HL-60 (cell line): ENCODE data around the gene NFASC.

ENCODE experiments used
- DNase-seq, 2 experiments: peaks; one replicate each; pipeline ENCODE4 v3.0.0-alpha.2; 2010 to 2020; ENCODE audit warnings: low read depth in 1 of 2, low spot score in 1 of 2
- H3K27ac ChIP-seq: fragments of 250-450 bp; sonication (Bioruptor Pico); replicated peaks from 2 replicates; pipeline ENCODE4 v1.5.1; 2020; ENCODE audit warnings: mild to moderate bottlenecking, moderate library complexity
- H3K27me3 ChIP-seq: fragments of 250-450 bp; sonication (Bioruptor Pico); 2 replicates; pipeline ENCODE4 v1.5.1; 2021; ENCODE audit warnings: mild to moderate bottlenecking, moderate library complexity; ENCODE audit not compliant: insufficient read depth, poor library complexity, severe bottlenecking
- H3K4me3 ChIP-seq: replicated peaks from 2 replicates; pipeline ENCODE4 v1.5.1; 2011; ENCODE audit warnings: mild to moderate bottlenecking, control low read depth, low read length; ENCODE audit not compliant: insufficient read depth
- CTCF ChIP-seq: IDR thresholded peaks from one replicate; pipeline ENCODE4 v1.5.1; 2011; ENCODE audit warnings: low read length, control low read depth, inconsistent platforms; ENCODE audit not compliant: insufficient read depth
- GABPA ChIP-seq: IDR thresholded peaks from 2 replicates; pipeline ENCODE4 v1.6.1; 2012; ENCODE audit warnings: low read depth
- POLR2AphosphoS5 ChIP-seq: IDR thresholded peaks from 2 replicates; pipeline ENCODE4 v1.6.1; 2012; ENCODE audit warnings: low read depth
- SPI1 ChIP-seq: IDR thresholded peaks from 2 replicates; pipeline ENCODE4 v1.6.1; 2012; ENCODE audit warnings: low read depth, mild to moderate bottlenecking, borderline replicate concordance
- TF ChIP-seq, protein P1 (sequence below): IDR thresholded peaks from 2 replicates; pipeline ENCODE4 v1.6.1; 2012; ENCODE audit warnings: low read depth; ENCODE audit not compliant: insufficient replicate concordance

NFASC gene

DNA sequence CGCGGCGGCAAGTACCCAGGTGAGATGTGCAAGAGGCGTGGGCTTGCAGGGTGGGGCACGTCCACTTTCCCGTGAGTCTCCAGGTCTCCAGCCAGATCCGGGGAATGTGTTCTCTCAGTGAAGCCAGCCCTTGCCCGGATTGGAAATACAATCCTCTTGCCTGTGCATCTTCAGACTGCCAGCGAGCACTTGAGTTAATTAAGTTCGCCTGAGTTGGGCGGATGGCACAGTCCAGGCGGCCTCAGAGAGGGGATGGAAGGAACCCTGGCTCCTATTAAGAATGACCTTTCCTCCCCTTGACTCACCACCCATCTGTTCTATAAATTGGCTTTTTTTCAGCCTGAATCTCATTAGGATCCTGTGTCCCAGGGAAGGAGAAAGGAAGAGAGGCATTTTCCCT lies 139.0 kb downstream of the NFASC start:
- DNase-seq, result no peak
- H3K27me3 ChIP-seq, result no peaks in the 10 kb centered on the region
- TF ChIP-seq SPI1, result no peak
- TF ChIP-seq, protein P1, sequence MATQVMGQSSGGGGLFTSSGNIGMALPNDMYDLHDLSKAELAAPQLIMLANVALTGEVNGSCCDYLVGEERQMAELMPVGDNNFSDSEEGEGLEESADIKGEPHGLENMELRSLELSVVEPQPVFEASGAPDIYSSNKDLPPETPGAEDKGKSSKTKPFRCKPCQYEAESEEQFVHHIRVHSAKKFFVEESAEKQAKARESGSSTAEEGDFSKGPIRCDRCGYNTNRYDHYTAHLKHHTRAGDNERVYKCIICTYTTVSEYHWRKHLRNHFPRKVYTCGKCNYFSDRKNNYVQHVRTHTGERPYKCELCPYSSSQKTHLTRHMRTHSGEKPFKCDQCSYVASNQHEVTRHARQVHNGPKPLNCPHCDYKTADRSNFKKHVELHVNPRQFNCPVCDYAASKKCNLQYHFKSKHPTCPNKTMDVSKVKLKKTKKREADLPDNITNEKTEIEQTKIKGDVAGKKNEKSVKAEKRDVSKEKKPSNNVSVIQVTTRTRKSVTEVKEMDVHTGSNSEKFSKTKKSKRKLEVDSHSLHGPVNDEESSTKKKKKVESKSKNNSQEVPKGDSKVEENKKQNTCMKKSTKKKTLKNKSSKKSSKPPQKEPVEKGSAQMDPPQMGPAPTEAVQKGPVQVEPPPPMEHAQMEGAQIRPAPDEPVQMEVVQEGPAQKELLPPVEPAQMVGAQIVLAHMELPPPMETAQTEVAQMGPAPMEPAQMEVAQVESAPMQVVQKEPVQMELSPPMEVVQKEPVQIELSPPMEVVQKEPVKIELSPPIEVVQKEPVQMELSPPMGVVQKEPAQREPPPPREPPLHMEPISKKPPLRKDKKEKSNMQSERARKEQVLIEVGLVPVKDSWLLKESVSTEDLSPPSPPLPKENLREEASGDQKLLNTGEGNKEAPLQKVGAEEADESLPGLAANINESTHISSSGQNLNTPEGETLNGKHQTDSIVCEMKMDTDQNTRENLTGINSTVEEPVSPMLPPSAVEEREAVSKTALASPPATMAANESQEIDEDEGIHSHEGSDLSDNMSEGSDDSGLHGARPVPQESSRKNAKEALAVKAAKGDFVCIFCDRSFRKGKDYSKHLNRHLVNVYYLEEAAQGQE, result no peak
- no peak for TF ChIP-seq POLR2AphosphoS5
- no peak for TF ChIP-seq GABPA
- TF ChIP-seq CTCF, result no peak
- no peak overlapping the region for H3K27ac ChIP-seq
- no peak overlapping the region for H3K4me3 ChIP-seq

DNA sequence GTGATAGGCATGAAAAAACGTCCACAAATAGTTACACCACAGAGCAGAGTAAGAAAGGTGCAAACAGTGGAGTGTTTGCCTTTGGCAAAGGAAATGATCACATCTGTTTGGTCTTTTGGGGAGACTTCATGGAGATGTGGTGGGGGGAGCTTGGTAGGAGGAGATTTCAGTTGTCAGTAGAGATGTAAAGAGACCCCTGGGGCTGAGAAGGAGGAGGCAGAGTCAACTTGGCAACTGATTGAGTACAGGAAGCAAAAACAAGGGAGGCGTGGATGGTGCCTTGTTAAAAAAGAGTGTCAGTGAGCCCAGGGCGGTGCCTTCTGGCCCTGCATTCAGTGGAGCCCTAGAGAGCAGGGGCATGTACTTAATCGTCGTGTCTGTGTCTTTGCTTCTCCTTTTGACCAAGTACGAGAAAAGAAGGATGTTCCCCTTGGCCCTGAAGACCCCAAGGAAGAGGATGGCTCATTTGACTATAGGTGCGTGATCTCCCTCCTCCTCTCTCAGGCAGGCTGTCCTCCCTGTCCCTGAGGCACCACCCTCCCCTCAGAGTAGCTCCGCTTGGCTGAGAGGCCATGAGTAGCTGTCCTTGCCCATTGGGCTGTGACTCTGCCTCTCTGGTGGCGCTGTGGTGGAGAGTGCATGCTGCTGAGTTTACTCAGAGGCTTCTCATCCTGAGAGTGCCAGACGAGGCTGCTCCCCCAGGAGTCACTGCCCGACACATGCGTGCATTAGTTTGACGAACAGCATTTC lies 141.9 kb downstream of the NFASC start:
- TF ChIP-seq, protein P1, result no peak
- Histone ChIP-seq H3K27me3 (no peaks in the 10 kb centered on the region), H3K27ac (no peak overlapping the region), H3K4me3 (no peak overlapping the region)
- no peak for DNase-seq

GRCh38 chr1:205013683-205014367 lies 143.2 kb downstream of the NFASC start:
- no peak overlapping the region for H3K27ac ChIP-seq
- no peak overlapping the region for H3K4me3 ChIP-seq
- no peaks in the 10 kb centered on the region for H3K27me3 ChIP-seq
- TF ChIP-seq SPI1, result no peak
- no peak for TF ChIP-seq CTCF
- TF ChIP-seq POLR2AphosphoS5, result no peak
- TF ChIP-seq, protein P1, result no peak
- no peak for TF ChIP-seq GABPA
- peak in 1 of 2 experiments; percentile 19 for DNase-seq
